ENCODE measurements around the gene GAGE13.
"Not testable (repeated sequence)": the region's sequence is repeated elsewhere in the genome, so short reads cannot be mapped to it uniquely, and the experiment has no call there.

DNA sequence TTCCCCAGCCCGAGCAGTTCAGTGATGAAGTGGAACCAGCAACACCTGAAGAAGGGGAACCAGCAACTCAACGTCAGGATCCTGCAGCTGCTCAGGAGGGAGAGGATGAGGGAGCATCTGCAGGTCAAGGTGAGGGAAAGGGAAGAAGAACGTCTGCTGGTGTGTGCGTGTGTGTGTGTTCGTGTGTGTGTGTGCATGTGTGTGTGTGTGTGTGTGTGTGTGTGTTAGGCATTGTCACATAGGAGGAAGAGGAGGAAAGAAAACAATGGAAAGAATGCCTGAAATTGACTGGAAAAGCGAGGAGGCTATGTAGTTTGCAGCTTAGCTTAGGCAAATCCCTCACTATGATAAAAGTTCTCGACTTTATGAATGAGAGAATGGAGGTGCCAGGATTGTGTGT, 7.6 kb upstream of the GAGE13 start:
- not testable (repeated sequence) for TF ChIP-seq POLR2A (IDR thresholded peaks at IDR 0.05)
- TF ChIP-seq, protein P1, sequence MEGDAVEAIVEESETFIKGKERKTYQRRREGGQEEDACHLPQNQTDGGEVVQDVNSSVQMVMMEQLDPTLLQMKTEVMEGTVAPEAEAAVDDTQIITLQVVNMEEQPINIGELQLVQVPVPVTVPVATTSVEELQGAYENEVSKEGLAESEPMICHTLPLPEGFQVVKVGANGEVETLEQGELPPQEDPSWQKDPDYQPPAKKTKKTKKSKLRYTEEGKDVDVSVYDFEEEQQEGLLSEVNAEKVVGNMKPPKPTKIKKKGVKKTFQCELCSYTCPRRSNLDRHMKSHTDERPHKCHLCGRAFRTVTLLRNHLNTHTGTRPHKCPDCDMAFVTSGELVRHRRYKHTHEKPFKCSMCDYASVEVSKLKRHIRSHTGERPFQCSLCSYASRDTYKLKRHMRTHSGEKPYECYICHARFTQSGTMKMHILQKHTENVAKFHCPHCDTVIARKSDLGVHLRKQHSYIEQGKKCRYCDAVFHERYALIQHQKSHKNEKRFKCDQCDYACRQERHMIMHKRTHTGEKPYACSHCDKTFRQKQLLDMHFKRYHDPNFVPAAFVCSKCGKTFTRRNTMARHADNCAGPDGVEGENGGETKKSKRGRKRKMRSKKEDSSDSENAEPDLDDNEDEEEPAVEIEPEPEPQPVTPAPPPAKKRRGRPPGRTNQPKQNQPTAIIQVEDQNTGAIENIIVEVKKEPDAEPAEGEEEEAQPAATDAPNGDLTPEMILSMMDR (IDR thresholded peaks at IDR 0.05): not testable (repeated sequence)
